H1 (cell line): ENCODE measurements around the gene RECK. TPM values are rescaled to one million over a fixed set of nuclear protein-coding genes. Genes with fewer than 3 reads are reported as not detected.

Experiments used
- CTCF ChIA-PET: fragments of 300-600 bp; sonication (Branson Sonifier 250); formaldehyde crosslinking; loops from one replicate; lab custom pipeline; 2021; ENCODE audit not compliant: partially characterized antibody; lab: Charles Lee
- POLR2A ChIA-PET: fragments of 300-600 bp; sonication (Branson Sonifier 250); formaldehyde crosslinking; loops from one replicate; lab custom pipeline; 2021; ENCODE audit warnings: inconsistent platforms; ENCODE audit not compliant: partially characterized antibody; lab: Charles Lee
- DNase-seq, 2 experiments: peaks; one replicate each; pipeline versions ENCODE4 v3.0.0 to v3.0.0-alpha.2; 2010 to 2022; ENCODE audit warnings: low spot score in 2 of 2, low read depth in 1 of 2, mixed read lengths in 1 of 2
- FAIRE-seq: peaks from 2 replicates; lab custom pipeline; 2011; peaks lifted over from hg19 to GRCh38; lab: Jason Lieb, UNC
- H2AFZ ChIP-seq: 2 replicates; pipeline ENCODE4 v1.8.1; 2012; ENCODE audit warnings: low read length, inconsistent platforms
- H2AK5ac ChIP-seq: 2 replicates; pipeline ENCODE4 v1.6.1; 2013; ENCODE audit warnings: low read depth, low read length
- H2BK120ac ChIP-seq: replicated peaks from 2 replicates; pipeline ENCODE3; 2013; ENCODE audit warnings: low read depth, low read length, inconsistent platforms
- H2BK12ac ChIP-seq: 2 replicates; pipeline ENCODE4 v1.6.1; 2013; ENCODE audit warnings: low read depth, low read length
- H2BK15ac ChIP-seq: 2 replicates; pipeline ENCODE4 v1.6.1; 2013; ENCODE audit warnings: low read length
- H2BK20ac ChIP-seq: 2 replicates; pipeline ENCODE4 v1.6.1; 2013; ENCODE audit warnings: low read length
- H2BK5ac ChIP-seq: 2 replicates; pipeline ENCODE4 v1.6.1; 2013; ENCODE audit warnings: low read depth, low read length
- H3K14ac ChIP-seq: 2 replicates; pipeline ENCODE4 v1.6.1; 2013; ENCODE audit warnings: inconsistent platforms; ENCODE audit not compliant: insufficient read length
- H3K18ac ChIP-seq: 2 replicates; pipeline ENCODE4 v1.6.1; 2013; ENCODE audit warnings: low read length; ENCODE audit errors: extremely low read depth
- H3K23ac ChIP-seq: 2 replicates; pipeline ENCODE4 v1.6.1; 2013; ENCODE audit warnings: inconsistent platforms; ENCODE audit not compliant: insufficient read length
- H3K23me2 ChIP-seq: 2 replicates; pipeline ENCODE4 v1.6.1; 2013; ENCODE audit warnings: low read depth, low read length
- H3K27ac ChIP-seq: 2 replicates; pipeline ENCODE4 v1.6.1; 2011; ENCODE audit warnings: low read depth, low read length, inconsistent platforms
- H3K27me3 ChIP-seq, 4 experiments: replicated peaks in 1 of 4; 1 replicate in 1 of 4; 2 replicates in 3 of 4; pipeline versions ENCODE4 v1.6.1 to v1.8.1; 2011 to 2013; ENCODE audit warnings: low read length in 3 of 4, mild to moderate bottlenecking in 3 of 4, inconsistent platforms in 2 of 4, mixed read lengths in 2 of 4, moderate library complexity in 1 of 4; ENCODE audit not compliant: control insufficient read depth in 3 of 4, insufficient read depth in 3 of 4; ENCODE audit errors: extremely low read depth in 1 of 4
- H3K36me3 ChIP-seq, 4 experiments: 2 replicates each; pipeline versions ENCODE4 v1.6.1 to v1.8.1; 2011 to 2013; ENCODE audit warnings: mild to moderate bottlenecking in 4 of 4, low read length in 3 of 4, moderate library complexity in 2 of 4, control low read depth in 1 of 4, inconsistent platforms in 1 of 4; ENCODE audit not compliant: insufficient read depth in 4 of 4, control insufficient read depth in 2 of 4
- H3K4ac ChIP-seq: replicated peaks from 2 replicates; pipeline ENCODE3; 2013; ENCODE audit warnings: low read length, low read depth, mixed read lengths, inconsistent platforms; ENCODE audit not compliant: insufficient read length
- H3K4me1 ChIP-seq, 4 experiments: replicated peaks in 1 of 4; 1 replicate in 1 of 4; 2 replicates in 3 of 4; pipeline versions ENCODE4 v1.6.1 to v1.8.1; 2011 to 2013; ENCODE audit warnings: low read length in 3 of 4, inconsistent platforms in 2 of 4, mixed read lengths in 1 of 4; ENCODE audit not compliant: insufficient read depth in 4 of 4, control insufficient read depth in 3 of 4
- H3K4me2 ChIP-seq, 2 experiments: 2 replicates each; pipeline versions ENCODE4 v1.6.1 to v1.8.1; 2011 to 2013; ENCODE audit warnings: low read depth in 2 of 2, low read length in 2 of 2, control low read depth in 1 of 2, inconsistent platforms in 1 of 2, mild to moderate bottlenecking in 1 of 2; ENCODE audit not compliant: insufficient read depth in 1 of 2
- H3K4me3 ChIP-seq, 4 experiments: fragments of 200-600, 300-600 bp in 1 of 4; sonication (generic), shearing (Covaris generic), sonication (Bioruptor Twin) in 1 of 4; 2 replicates each; pipeline versions ENCODE4 v1.5.1 to v1.8.1; 2011 to 2016; ENCODE audit warnings: low read length in 4 of 4, low read depth in 3 of 4, control low read depth in 2 of 4, inconsistent platforms in 2 of 4, mild to moderate bottlenecking in 2 of 4, mixed read lengths in 1 of 4, moderate library complexity in 1 of 4; ENCODE audit not compliant: insufficient read depth in 2 of 4; ENCODE audit errors: extremely low read depth in 1 of 4
- H3K56ac ChIP-seq: replicated peaks from 2 replicates; pipeline ENCODE3; 2013; ENCODE audit warnings: low read depth, mild to moderate bottlenecking, mixed read lengths, low read length, inconsistent platforms; ENCODE audit not compliant: insufficient read length
- H3K79me1 ChIP-seq: 2 replicates; pipeline ENCODE4 v1.6.1; 2013; ENCODE audit warnings: low read depth, low read length, control low read depth
- H3K79me2 ChIP-seq, 2 experiments: 2 replicates each; pipeline versions ENCODE4 v1.6.1 to v1.8.1; 2012 to 2013; ENCODE audit warnings: low read length in 2 of 2, mild to moderate bottlenecking in 2 of 2, inconsistent platforms in 1 of 2; ENCODE audit not compliant: insufficient read depth in 2 of 2, control insufficient read depth in 1 of 2
- H3K9ac ChIP-seq, 4 experiments: replicated peaks in 1 of 4; 1 replicate in 1 of 4; 2 replicates in 3 of 4; pipeline versions ENCODE4 v1.6.1 to v1.8.1; 2011 to 2013; ENCODE audit warnings: low read depth in 3 of 4, low read length in 3 of 4, control low read depth in 2 of 4, mild to moderate bottlenecking in 2 of 4, moderate library complexity in 2 of 4, inconsistent platforms in 1 of 4; ENCODE audit errors: extremely low read depth in 1 of 4
- H3K9me3 ChIP-seq, 2 experiments: 2 replicates each; pipeline versions ENCODE4 v1.6.1 to v1.8.1; 2012 to 2013; ENCODE audit warnings: mild to moderate bottlenecking in 2 of 2, moderate library complexity in 2 of 2, control low read depth in 1 of 2, inconsistent platforms in 1 of 2, low read depth in 1 of 2, low read length in 1 of 2, mixed read lengths in 1 of 2; ENCODE audit not compliant: insufficient read depth in 2 of 2
- H4K20me1 ChIP-seq, 2 experiments: replicated peaks in 1 of 2; 2 replicates each; pipeline versions ENCODE3 to v1.8.1; 2011 to 2013; ENCODE audit warnings: inconsistent platforms in 2 of 2, low read length in 2 of 2, mild to moderate bottlenecking in 1 of 2; ENCODE audit not compliant: insufficient read depth in 2 of 2, control insufficient read depth in 1 of 2
- H4K5ac ChIP-seq: 2 replicates; pipeline ENCODE4 v1.6.1; 2013; ENCODE audit warnings: low read length, low read depth, mixed read lengths, inconsistent platforms; ENCODE audit not compliant: insufficient read length
- H4K8ac ChIP-seq: 2 replicates; pipeline ENCODE4 v1.8.0; 2013; ENCODE audit warnings: mild to moderate bottlenecking, moderate library complexity, low read length, inconsistent platforms; ENCODE audit not compliant: insufficient read depth; ENCODE audit errors: extremely low read depth
- H4K91ac ChIP-seq: replicated peaks from 2 replicates; pipeline ENCODE3; 2013; ENCODE audit warnings: low read length, mixed read lengths, inconsistent platforms; ENCODE audit not compliant: insufficient read length
- CBX8 ChIP-seq: fragments of 300-800, 300-1000 bp; sonication (generic); IDR thresholded peaks from 2 replicates; pipeline ENCODE4 v1.7.1; 2016; ENCODE audit warnings: low read depth, low read length, borderline replicate concordance
- JUND ChIP-seq: IDR thresholded peaks from 2 replicates; pipeline ENCODE4 v1.6.1; 2011; ENCODE audit warnings: mild to moderate bottlenecking, improper control_type of control experiment, low read length
- RBBP5 ChIP-seq: IDR thresholded peaks from 2 replicates; pipeline ENCODE4 v1.7.1; 2012; ENCODE audit warnings: low read depth, mild to moderate bottlenecking, inconsistent platforms, low read length, moderate library complexity, borderline replicate concordance
- SIRT6 ChIP-seq: IDR thresholded peaks from one replicate; pipeline ENCODE4 v1.7.1; 2012; ENCODE audit warnings: low read length, inconsistent platforms
- SP1 ChIP-seq: IDR thresholded peaks from 2 replicates; pipeline ENCODE4 v1.6.1; 2011; ENCODE audit warnings: low read depth, low read length
- SP2 ChIP-seq: IDR thresholded peaks from 2 replicates; pipeline ENCODE4 v1.6.1; 2012; ENCODE audit warnings: mild to moderate bottlenecking, low read length, inconsistent platforms
- TBP ChIP-seq: IDR thresholded peaks from 2 replicates; pipeline ENCODE4 v1.6.1; 2011; ENCODE audit warnings: low read depth, low read length, improper control_type of control experiment
- WGBS, 2 experiments: shearing (Covaris generic) in 1 of 2; methylation state at CpG; one replicate each; pipeline versions ENCODE4 v1.1.6 to v1.1.7; 2013 to 2015; ENCODE audit warnings: low lambda C conversion rate in 2 of 2, mixed read lengths in 2 of 2, inconsistent platforms in 1 of 2, low coverage in 1 of 2, missing lambda C conversion rate in 1 of 2; ENCODE audit not compliant: insufficient replicate concordance in 2 of 2, insufficient coverage in 1 of 2, insufficient read length in 1 of 2; ENCODE audit errors: extremely low coverage in 1 of 2, missing lambda C conversion rate in 1 of 2; 5-methylcytosine and 5-hydroxymethylcytosine counted together
- polyA plus RNA-seq, 7 experiments: library from polyadenylated mRNA; depleted of rRNA in 3 of 7; stranded (reverse) in 5 of 7; unstranded in 2 of 7; fragments of >200 nt in 5 of 7; fragments of 200-250 nt in 2 of 7; gene quantifications; 1 replicate in 5 of 7; 2 replicates in 1 of 7; 4 replicates in 1 of 7; pipeline versions ENCODE4 v1.2.1 to v1.2.3, GENCODE V29; 2011 to 2013; ENCODE audit warnings: missing spikeins in 2 of 7, mixed read lengths in 2 of 7
- total RNA-seq: library from RNA; stranded (reverse); fragmentation: NEBNext Ultra II Directional; extraction: Animal tissue kit (Norgen Biotek cat#: 25700); gene quantifications from 2 replicates; pipeline ENCODE4 v1.2.1, GENCODE V29; 2021

RECK gene
- total and polyA plus RNA-seq, 2 of the 8 experiments (the other 6 are each of a cell fraction or from before 2014, with no cell fraction given), result 5.4 to 9.8 TPM

GRCh38 chr9:36169708-36170107 is 133.0 kb downstream of the RECK start:
- no peak overlapping the region for H3K18ac ChIP-seq
- H3K56ac ChIP-seq, result no peak overlapping the region
- H4K91ac ChIP-seq, result no peak overlapping the region
- no peaks in the 10 kb centered on the region for H3K79me2 ChIP-seq
- ChIA-PET CTCF (interaction anchor here (0.6 to 10.2 kb wide), 13 partner anchors 9 to 255 kb away, joined by 3 to 153 read pairs (median 4); partner anchors contain the start of gene GLIPR2), POLR2A (interaction anchor here (1.6 kb wide), 1 partner anchor 21 kb away, joined by 5 read pairs; the partner anchor contains the start of gene CLTA)
- peaks cover 0 to 4% (median 2%) of the 10 kb centered on the region in 4 experiments; a peak in 4 of 7 replicates for H3K4me1 ChIP-seq
- no peaks in the 10 kb centered on the region for H3K27me3 ChIP-seq
- H2BK5ac ChIP-seq, result no peak overlapping the region; the same call in 1 of the 2 replicates
- no peak overlapping the region for H3K4me2 ChIP-seq
- H4K20me1 ChIP-seq, result no peaks in the 10 kb centered on the region
- H3K14ac ChIP-seq, result no peak overlapping the region
- no peaks in the 10 kb centered on the region for H3K36me3 ChIP-seq
- no peaks in the 10 kb centered on the region for H3K9me3 ChIP-seq
- H3K79me1 ChIP-seq, result no peaks in the 10 kb centered on the region
- no peak overlapping the region for H3K9ac ChIP-seq
- peaks cover 2% of the 10 kb centered on the region; the same call in 1 of the 2 replicates for H3K23me2 ChIP-seq
- no peak overlapping the region for H4K5ac ChIP-seq
- no peak overlapping the region for H2BK12ac ChIP-seq
- no peak overlapping the region for H2BK120ac ChIP-seq
- H2BK20ac ChIP-seq, result no peak overlapping the region
- H2AFZ ChIP-seq, result no peak overlapping the region
- H3K23ac ChIP-seq, result no peak overlapping the region
- peak overlapping the region; percentile 0; the same call in 1 of the 2 replicates for H4K8ac ChIP-seq
- no peak overlapping the region for H3K4ac ChIP-seq
- H3K4me3 ChIP-seq, result no peak overlapping the region
- no peak for FAIRE-seq
- no peak for DNase-seq
- WGBS, 2 experiments, result 89% methylated on average over 17 of the region's 17 CpGs; no CpG with 5 or more reads in 1 of the 2 experiments
- no peak overlapping the region for H2AK5ac ChIP-seq
- no peak overlapping the region for H2BK15ac ChIP-seq
- no peak overlapping the region for H3K27ac ChIP-seq
- TF ChIP-seq TBP, result no peak
- no peak for TF ChIP-seq RBBP5
- no peak for TF ChIP-seq CBX8
- no peak for TF ChIP-seq SP1
- no peak for TF ChIP-seq SP2
- no peak for TF ChIP-seq SIRT6
- no peak for TF ChIP-seq JUND
